ENCODE measurements around the gene PIH1D1. TPM values are rescaled to one million over a fixed set of nuclear protein-coding genes. Genes with fewer than 3 reads are reported as not detected.

The PIH1D1 gene
- total and polyA plus RNA-seq, 2 experiments from 2014 or later: 103 to 164 TPM

DNA sequence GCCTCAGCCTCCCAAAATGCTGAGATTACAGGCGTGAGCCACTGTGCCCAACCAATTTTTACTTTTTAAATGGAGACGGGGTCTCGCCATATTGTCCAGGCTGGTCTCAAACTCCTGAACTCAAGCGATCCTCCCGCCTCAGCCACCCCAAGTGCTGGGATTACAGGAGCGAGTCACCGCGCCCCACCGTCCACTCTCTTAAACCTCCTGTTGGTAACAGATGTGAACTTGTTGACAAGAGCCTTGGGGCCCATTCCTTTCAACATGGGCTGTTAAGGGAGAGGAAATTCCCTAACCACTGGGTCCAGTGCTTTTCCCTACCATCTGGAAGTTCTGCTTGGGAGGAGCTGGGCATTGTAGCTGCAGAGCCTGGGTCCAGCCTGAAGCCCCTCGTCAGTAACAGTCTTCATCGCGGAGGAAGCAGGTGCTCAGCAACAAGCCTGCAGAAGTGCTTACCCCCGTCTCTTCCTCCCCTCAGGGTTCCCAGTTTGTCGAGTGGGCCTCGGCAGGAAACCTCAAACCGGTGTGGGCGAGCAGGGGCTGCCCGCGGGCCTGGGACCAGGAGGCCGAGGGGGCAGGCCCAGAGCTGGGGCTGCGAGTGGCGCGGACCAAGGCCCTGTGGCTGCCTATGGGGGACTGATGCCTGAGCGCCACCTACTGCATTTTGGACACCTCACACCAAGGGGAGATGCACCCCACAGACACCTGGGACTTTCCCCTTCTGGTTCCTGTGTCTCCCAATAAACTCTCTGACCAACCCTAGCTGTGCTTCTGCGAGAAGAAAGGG lies 18.4 kb upstream of the PIH1D1 start:
- H3K27me3 Mint-ChIP-seq (ENCODE audit: insufficient read depth, low read depth, poor library complexity): peaks cover 14% of the 10 kb centered on the region
- Histone ChIP-seq H3K4me3 (no peak overlapping the region), H3F3A (replicated peaks; ENCODE audit: low read depth) (0 out of 2 replicates have a peak, but pooled peaks cover 19% of the 10 kb centered on the region), H3K79me2 (replicated peaks; ENCODE audit: insufficient read depth) (no peaks in the 10 kb centered on the region), H3K4me1 (ENCODE audit: insufficient read depth) (peaks cover 9% of the 10 kb centered on the region; the same call in 1 of the 2 replicates), H3K36me3 (ENCODE audit: insufficient read depth) (no peaks in the 10 kb centered on the region), H2AFZ (no peak overlapping the region), H3K27ac (ENCODE audit: low read depth) (peak overlapping the region; percentile 32; the same call in 1 of the 2 replicates), H3K27me3 (ENCODE audit: insufficient read depth) (no peaks in the 10 kb centered on the region; the same call in 1 of the 2 replicates), H4K20me1 (replicated peaks; ENCODE audit: insufficient read depth) (no peaks in the 10 kb centered on the region; the same call in 1 of the 2 replicates), H3K4me2 (no peak overlapping the region), H3K9me2 (ENCODE audit: insufficient read depth) (no peaks in the 10 kb centered on the region)
- TF ChIP-seq, protein P1, sequence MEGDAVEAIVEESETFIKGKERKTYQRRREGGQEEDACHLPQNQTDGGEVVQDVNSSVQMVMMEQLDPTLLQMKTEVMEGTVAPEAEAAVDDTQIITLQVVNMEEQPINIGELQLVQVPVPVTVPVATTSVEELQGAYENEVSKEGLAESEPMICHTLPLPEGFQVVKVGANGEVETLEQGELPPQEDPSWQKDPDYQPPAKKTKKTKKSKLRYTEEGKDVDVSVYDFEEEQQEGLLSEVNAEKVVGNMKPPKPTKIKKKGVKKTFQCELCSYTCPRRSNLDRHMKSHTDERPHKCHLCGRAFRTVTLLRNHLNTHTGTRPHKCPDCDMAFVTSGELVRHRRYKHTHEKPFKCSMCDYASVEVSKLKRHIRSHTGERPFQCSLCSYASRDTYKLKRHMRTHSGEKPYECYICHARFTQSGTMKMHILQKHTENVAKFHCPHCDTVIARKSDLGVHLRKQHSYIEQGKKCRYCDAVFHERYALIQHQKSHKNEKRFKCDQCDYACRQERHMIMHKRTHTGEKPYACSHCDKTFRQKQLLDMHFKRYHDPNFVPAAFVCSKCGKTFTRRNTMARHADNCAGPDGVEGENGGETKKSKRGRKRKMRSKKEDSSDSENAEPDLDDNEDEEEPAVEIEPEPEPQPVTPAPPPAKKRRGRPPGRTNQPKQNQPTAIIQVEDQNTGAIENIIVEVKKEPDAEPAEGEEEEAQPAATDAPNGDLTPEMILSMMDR (conservative IDR thresholded peaks at IDR 0.05; ENCODE audit: low read depth in 2 of 2): peak; percentile 45 to 69
- TF ChIP-seq, protein P2, sequence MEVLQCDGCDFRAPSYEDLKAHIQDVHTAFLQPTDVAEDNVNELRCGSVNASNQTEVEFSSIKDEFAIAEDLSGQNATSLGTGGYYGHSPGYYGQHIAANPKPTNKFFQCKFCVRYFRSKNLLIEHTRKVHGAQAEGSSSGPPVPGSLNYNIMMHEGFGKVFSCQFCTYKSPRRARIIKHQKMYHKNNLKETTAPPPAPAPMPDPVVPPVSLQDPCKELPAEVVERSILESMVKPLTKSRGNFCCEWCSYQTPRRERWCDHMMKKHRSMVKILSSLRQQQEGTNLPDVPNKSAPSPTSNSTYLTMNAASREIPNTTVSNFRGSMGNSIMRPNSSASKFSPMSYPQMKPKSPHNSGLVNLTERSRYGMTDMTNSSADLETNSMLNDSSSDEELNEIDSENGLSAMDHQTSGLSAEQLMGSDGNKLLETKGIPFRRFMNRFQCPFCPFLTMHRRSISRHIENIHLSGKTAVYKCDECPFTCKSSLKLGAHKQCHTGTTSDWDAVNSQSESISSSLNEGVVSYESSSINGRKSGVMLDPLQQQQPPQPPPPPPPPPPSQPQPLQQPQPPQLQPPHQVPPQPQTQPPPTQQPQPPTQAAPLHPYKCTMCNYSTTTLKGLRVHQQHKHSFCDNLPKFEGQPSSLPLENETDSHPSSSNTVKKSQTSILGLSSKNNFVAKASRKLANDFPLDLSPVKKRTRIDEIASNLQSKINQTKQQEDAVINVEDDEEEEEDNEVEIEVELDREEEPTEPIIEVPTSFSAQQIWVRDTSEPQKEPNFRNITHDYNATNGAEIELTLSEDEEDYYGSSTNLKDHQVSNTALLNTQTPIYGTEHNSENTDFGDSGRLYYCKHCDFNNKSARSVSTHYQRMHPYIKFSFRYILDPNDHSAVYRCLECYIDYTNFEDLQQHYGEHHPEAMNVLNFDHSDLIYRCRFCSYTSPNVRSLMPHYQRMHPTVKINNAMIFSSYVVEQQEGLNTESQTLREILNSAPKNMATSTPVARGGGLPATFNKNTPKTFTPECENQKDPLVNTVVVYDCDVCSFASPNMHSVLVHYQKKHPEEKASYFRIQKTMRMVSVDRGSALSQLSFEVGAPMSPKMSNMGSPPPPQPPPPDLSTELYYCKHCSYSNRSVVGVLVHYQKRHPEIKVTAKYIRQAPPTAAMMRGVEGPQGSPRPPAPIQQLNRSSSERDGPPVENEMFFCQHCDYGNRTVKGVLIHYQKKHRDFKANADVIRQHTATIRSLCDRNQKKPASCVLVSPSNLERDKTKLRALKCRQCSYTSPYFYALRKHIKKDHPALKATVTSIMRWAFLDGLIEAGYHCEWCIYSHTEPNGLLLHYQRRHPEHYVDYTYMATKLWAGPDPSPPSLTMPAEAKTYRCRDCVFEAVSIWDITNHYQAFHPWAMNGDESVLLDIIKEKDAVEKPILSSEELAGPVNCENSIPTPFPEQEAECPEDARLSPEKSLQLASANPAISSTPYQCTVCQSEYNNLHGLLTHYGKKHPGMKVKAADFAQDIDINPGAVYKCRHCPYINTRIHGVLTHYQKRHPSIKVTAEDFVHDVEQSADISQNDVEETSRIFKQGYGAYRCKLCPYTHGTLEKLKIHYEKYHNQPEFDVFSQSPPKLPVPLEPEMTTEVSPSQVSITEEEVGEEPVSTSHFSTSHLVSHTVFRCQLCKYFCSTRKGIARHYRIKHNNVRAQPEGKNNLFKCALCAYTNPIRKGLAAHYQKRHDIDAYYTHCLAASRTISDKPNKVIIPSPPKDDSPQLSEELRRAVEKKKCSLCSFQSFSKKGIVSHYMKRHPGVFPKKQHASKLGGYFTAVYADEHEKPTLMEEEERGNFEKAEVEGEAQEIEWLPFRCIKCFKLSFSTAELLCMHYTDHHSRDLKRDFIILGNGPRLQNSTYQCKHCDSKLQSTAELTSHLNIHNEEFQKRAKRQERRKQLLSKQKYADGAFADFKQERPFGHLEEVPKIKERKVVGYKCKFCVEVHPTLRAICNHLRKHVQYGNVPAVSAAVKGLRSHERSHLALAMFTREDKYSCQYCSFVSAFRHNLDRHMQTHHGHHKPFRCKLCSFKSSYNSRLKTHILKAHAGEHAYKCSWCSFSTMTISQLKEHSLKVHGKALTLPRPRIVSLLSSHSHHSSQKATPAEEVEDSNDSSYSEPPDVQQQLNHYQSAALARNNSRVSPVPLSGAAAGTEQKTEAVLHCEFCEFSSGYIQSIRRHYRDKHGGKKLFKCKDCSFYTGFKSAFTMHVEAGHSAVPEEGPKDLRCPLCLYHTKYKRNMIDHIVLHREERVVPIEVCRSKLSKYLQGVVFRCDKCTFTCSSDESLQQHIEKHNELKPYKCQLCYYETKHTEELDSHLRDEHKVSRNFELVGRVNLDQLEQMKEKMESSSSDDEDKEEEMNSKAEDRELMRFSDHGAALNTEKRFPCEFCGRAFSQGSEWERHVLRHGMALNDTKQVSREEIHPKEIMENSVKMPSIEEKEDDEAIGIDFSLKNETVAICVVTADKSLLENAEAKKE (CRISPR knock-in tag; IDR thresholded peaks at IDR 0.05): no peak
- TF ChIP-seq EZH2 (IDR thresholded peaks at IDR 0.05; ENCODE audit: low read depth, unreplicated experiment) (no peak), ETS1 (IDR thresholded peaks at IDR 0.05) (no peak)
- no peaks in the 10 kb centered on the region for H3K9me3 Mint-ChIP-seq
- ATAC-seq: peak; percentile 11
- no peak overlapping the region for H3K27ac Mint-ChIP-seq
- peaks cover 21% of the 10 kb centered on the region for H3K36me3 Mint-ChIP-seq (ENCODE audit: low read depth)
- peaks cover 6% of the 10 kb centered on the region for H3K4me1 Mint-ChIP-seq
- no peak overlapping the region for H3K4me3 Mint-ChIP-seq
- DNase-seq (ENCODE audit: low spot score): peak; percentile 53

Data from GM23338 (cell line).